Fibroblast of pulmonary artery (primary cell): Measurements from ENCODE around the gene EEF2K.
A peak's percentile ranks its signal among the peaks of the same experiment; 100 is the strongest.
"Not testable (repeated sequence)": the region's sequence is repeated elsewhere in the genome, so short reads cannot be mapped to it uniquely, and the experiment has no call there.

ENCODE experiments used
- DNase-seq: peaks from one replicate; pipeline ENCODE4 v3.0.0-alpha.2; 2010; ENCODE audit warnings: low read depth
- H3K4me3 ChIP-seq: replicated peaks from 2 replicates; pipeline ENCODE4 v1.5.1; 2011; ENCODE audit warnings: low read depth, mild to moderate bottlenecking, control low read depth, low read length, moderate library complexity
- CTCF ChIP-seq: IDR thresholded peaks from 2 replicates; pipeline ENCODE4 v1.5.1; 2011; ENCODE audit warnings: mild to moderate bottlenecking, control low read depth, low read length, inconsistent platforms; ENCODE audit errors: missing control alignments

The EEF2K gene

GRCh38 chr16:22213236-22213635 lies 7.2 kb downstream of the EEF2K start:
- DNase-seq: no peak
- TF ChIP-seq CTCF: no peak
- no peak overlapping the region for H3K4me3 ChIP-seq

GRCh38 chr16:22213801-22214200 lies 7.7 kb downstream of the EEF2K start:
- H3K4me3 ChIP-seq: no peak overlapping the region
- no peak for TF ChIP-seq CTCF
- DNase-seq: no peak

- no peak for DNase-seq
- TF ChIP-seq CTCF: no peak
- H3K4me3 ChIP-seq: no peak overlapping the region
Observed at GRCh38 chr16:22214402-22214801, 8.3 kb downstream of the EEF2K start.

- no peak overlapping the region for H3K4me3 ChIP-seq
- TF ChIP-seq CTCF: no peak
- no peak for DNase-seq
Observed at GRCh38 chr16:22214889-22215288, 8.8 kb downstream of the EEF2K start.

GRCh38 chr16:22216191-22216831 lies 10.2 kb downstream of the EEF2K start:
- H3K4me3 ChIP-seq: no peak overlapping the region
- no peak for TF ChIP-seq CTCF
- DNase-seq: peak; percentile 62

GRCh38 chr16:22216832-22217225 lies 10.8 kb downstream of the EEF2K start:
- not testable (repeated sequence) for DNase-seq, H3K4me3 ChIP-seq

GRCh38 chr16:22217890-22218730 lies 12.0 kb downstream of the EEF2K start:
- TF ChIP-seq CTCF: no peak
- no peak for DNase-seq
- no peak overlapping the region for H3K4me3 ChIP-seq
